Fibroblast of lung (primary cell): Measurements from ENCODE around the gene ADAMTS9.

Experiments
- CTCF ChIP-seq, 2 donors: IDR thresholded peaks in 1 of 2; conservative IDR thresholded peaks in 1 of 2; 1 replicate in 1 of 2; 2 replicates in 1 of 2; pipeline ENCODE4 v1.5.1; 2011 to 2012; ENCODE audit warnings: low read length in 2 of 2, control low read depth in 1 of 2, inconsistent platforms in 1 of 2, low read depth in 1 of 2, mild to moderate bottlenecking in 1 of 2
- EZH2 ChIP-seq: IDR thresholded peaks from 2 replicates; pipeline ENCODE4 v1.5.1; 2012; ENCODE audit warnings: low read length, control low read depth, mild to moderate bottlenecking; ENCODE audit errors: missing control alignments

GRCh38 chr3:64593350-64593749 lies 94.5 kb downstream of the ADAMTS9 start:
- TF ChIP-seq CTCF (conservative IDR thresholded peaks at IDR 0.05 in 1 of 2, IDR thresholded peaks at IDR 0.05 in 1 of 2; ENCODE audit: low read depth in 1 of 2, low read length in 2 of 2): no peak
- no peak for TF ChIP-seq EZH2
